ENCODE results near the gene GNL3. TPM values are rescaled to one million over a fixed set of nuclear protein-coding genes. Genes with fewer than 3 reads are reported as not detected.

The GNL3 gene
- total and polyA plus RNA-seq, 2 donors (not counting 1 experiment from before 2014, with no cell fraction given), result 75.2 to 99.9 TPM

DNA sequence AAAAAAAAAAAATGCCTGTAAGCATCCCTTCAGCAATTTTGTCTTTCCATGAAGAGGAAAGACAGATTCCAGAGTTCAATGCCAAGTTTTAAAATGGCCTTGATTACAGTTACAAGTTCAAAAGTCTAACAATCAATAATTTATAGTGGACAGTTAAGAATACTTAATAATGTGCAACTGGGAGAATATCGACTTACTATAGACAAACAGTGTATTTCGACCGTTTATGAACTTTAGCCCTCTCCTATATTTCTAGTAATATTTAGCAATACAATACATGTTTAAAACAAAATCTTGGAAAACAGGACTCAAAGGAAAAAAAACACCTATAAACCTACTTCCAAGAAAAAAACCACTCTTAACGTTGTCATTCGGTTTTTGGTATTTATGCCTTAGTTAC lies 1.6 kb upstream of the GNL3 start:
- Histone ChIP-seq H3K27me3 (ENCODE audit: control insufficient read depth, insufficient read depth, low read length) (no peaks in the 10 kb centered on the region), H3K4me1 (ENCODE audit: control insufficient read depth, extremely low read depth, insufficient read depth, low read length) (peaks cover 19% of the 10 kb centered on the region), H2AFZ (ENCODE audit: low read length) (no peak overlapping the region), H4K20me1 (ENCODE audit: control insufficient read depth, extremely low read depth, insufficient read depth, low read length) (no peaks in the 10 kb centered on the region), H3K4me3 (replicated peaks in 1 of 4; ENCODE audit: control extremely low read depth in 1 of 4, insufficient read depth in 1 of 4, low read depth in 3 of 4, low read length in 4 of 4) (peak overlapping the region; percentile 89 to 97 (median 94)), H3K9ac (ENCODE audit: insufficient read depth, low read length) (no peak overlapping the region), H3K27ac (ENCODE audit: insufficient read depth, low read length) (peak overlapping the region; percentile 92), H3K79me2 (ENCODE audit: control insufficient read depth, insufficient read depth, low read length) (peaks cover 78% of the 10 kb centered on the region), H3K36me3 (ENCODE audit: control insufficient read depth, insufficient read depth, low read length) (peaks cover 6% of the 10 kb centered on the region), H3K4me2 (ENCODE audit: extremely low read depth, insufficient read depth, low read length) (peak overlapping the region; percentile 79), H3K9me3 (ENCODE audit: control insufficient read depth, insufficient read depth, low read depth, low read length) (no peaks in the 10 kb centered on the region)
- TF ChIP-seq, protein P1, sequence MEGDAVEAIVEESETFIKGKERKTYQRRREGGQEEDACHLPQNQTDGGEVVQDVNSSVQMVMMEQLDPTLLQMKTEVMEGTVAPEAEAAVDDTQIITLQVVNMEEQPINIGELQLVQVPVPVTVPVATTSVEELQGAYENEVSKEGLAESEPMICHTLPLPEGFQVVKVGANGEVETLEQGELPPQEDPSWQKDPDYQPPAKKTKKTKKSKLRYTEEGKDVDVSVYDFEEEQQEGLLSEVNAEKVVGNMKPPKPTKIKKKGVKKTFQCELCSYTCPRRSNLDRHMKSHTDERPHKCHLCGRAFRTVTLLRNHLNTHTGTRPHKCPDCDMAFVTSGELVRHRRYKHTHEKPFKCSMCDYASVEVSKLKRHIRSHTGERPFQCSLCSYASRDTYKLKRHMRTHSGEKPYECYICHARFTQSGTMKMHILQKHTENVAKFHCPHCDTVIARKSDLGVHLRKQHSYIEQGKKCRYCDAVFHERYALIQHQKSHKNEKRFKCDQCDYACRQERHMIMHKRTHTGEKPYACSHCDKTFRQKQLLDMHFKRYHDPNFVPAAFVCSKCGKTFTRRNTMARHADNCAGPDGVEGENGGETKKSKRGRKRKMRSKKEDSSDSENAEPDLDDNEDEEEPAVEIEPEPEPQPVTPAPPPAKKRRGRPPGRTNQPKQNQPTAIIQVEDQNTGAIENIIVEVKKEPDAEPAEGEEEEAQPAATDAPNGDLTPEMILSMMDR (conservative IDR thresholded peaks at IDR 0.05 in 1 of 2, IDR thresholded peaks at IDR 0.05 in 1 of 2; ENCODE audit: low read depth in 1 of 2, low read length in 2 of 2), result no peak
- TF ChIP-seq EZH2 (IDR thresholded peaks at IDR 0.05; ENCODE audit: low read length, missing control alignments), result no peak
- DNase-seq (ENCODE audit: low read depth in 2 of 2), result no peak

DNA sequence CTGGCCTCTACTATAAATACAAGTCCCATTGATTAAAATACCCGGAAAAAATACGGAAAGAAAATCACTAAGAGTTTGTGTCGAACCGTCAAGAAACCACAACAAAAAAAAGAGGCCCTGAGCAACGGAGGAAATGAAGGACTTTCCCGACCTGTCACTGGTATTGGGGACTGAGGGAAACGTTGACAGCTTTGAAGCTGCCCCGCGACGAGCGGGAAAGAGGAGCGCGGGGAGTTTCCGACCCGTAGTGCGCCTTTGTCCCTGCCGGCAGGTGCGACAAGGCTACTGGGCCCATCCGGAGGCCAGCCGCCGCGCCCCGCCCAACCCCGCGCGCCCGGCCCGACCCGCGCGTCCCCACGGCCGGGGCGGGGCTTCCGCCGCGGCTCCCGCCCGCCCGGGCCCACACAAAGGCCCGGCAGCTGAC lies 535 bp upstream of the GNL3 start:
- no peak for DNase-seq (ENCODE audit: low read depth in 2 of 2)
- H3K79me2 ChIP-seq (ENCODE audit: control insufficient read depth, insufficient read depth, low read length), result peaks cover 69% of the 10 kb centered on the region
- TF ChIP-seq EZH2 (IDR thresholded peaks at IDR 0.05; ENCODE audit: low read length, missing control alignments), result no peak
- TF ChIP-seq, protein P1 (conservative IDR thresholded peaks at IDR 0.05 in 1 of 2, IDR thresholded peaks at IDR 0.05 in 1 of 2; ENCODE audit: low read depth in 1 of 2, low read length in 2 of 2), result no peak
- H3K4me2 ChIP-seq (ENCODE audit: extremely low read depth, insufficient read depth, low read length), result peak overlapping the region; percentile 79
- peak overlapping the region; percentile 93 for H3K27ac ChIP-seq (ENCODE audit: insufficient read depth, low read length)
- peaks cover 5% of the 10 kb centered on the region for H3K36me3 ChIP-seq (ENCODE audit: control insufficient read depth, insufficient read depth, low read length)
- H3K9me3 ChIP-seq (ENCODE audit: control insufficient read depth, insufficient read depth, low read depth, low read length), result no peaks in the 10 kb centered on the region
- peak overlapping the region; percentile 89 to 97 (median 94) for H3K4me3 ChIP-seq (replicated peaks in 1 of 4; ENCODE audit: control extremely low read depth in 1 of 4, insufficient read depth in 1 of 4, low read depth in 3 of 4, low read length in 4 of 4)
- H3K9ac ChIP-seq (ENCODE audit: insufficient read depth, low read length), result peak overlapping the region; percentile 96
- no peaks in the 10 kb centered on the region for H3K27me3 ChIP-seq (ENCODE audit: control insufficient read depth, insufficient read depth, low read length)
- no peak overlapping the region for H2AFZ ChIP-seq (ENCODE audit: low read length)
- no peaks in the 10 kb centered on the region for H4K20me1 ChIP-seq (ENCODE audit: control insufficient read depth, extremely low read depth, insufficient read depth, low read length)
- H3K4me1 ChIP-seq (ENCODE audit: control insufficient read depth, extremely low read depth, insufficient read depth, low read length), result peaks cover 17% of the 10 kb centered on the region

DNA sequence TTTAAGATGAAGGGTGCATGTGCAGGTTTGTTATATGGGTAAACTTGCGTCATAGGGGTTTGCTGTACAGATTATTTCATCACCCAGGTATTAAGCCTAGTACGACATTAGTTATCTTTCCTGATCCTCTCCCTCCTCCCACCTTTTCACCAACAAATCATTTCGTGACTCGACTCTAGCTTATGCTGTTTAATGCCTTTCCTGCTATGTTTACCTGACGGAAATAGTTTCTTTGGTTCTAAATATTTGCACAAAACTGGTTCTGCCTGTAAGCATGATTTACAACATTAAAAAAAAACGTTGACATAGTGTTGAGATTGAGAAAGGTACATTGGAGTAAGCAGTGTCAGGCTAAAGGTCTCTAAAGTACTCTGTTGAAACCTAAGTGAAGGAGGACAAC lies 2.4 kb downstream of the GNL3 start:
- H3K27me3 ChIP-seq (ENCODE audit: control insufficient read depth, insufficient read depth, low read length), result no peaks in the 10 kb centered on the region

More for the DNA sequence above, 2.4 kb downstream of the GNL3 start:
- no peak overlapping the region for H3K4me3 ChIP-seq (replicated peaks in 1 of 4; ENCODE audit: control extremely low read depth in 1 of 4, insufficient read depth in 1 of 4, low read depth in 3 of 4, low read length in 4 of 4)
- no peak overlapping the region for H3K27ac ChIP-seq (ENCODE audit: insufficient read depth, low read length)
- peaks cover 12% of the 10 kb centered on the region for H3K36me3 ChIP-seq (ENCODE audit: control insufficient read depth, insufficient read depth, low read length)
- H3K4me2 ChIP-seq (ENCODE audit: extremely low read depth, insufficient read depth, low read length), result no peak overlapping the region
- peaks cover 50% of the 10 kb centered on the region for H3K79me2 ChIP-seq (ENCODE audit: control insufficient read depth, insufficient read depth, low read length)
- no peaks in the 10 kb centered on the region for H3K9me3 ChIP-seq (ENCODE audit: control insufficient read depth, insufficient read depth, low read depth, low read length)
- H2AFZ ChIP-seq (ENCODE audit: low read length), result no peak overlapping the region
- peaks cover 9% of the 10 kb centered on the region for H3K4me1 ChIP-seq (ENCODE audit: control insufficient read depth, extremely low read depth, insufficient read depth, low read length)
- no peaks in the 10 kb centered on the region for H4K20me1 ChIP-seq (ENCODE audit: control insufficient read depth, extremely low read depth, insufficient read depth, low read length)
- no peak for DNase-seq (ENCODE audit: low read depth in 2 of 2)
- H3K9ac ChIP-seq (ENCODE audit: insufficient read depth, low read length), result no peak overlapping the region
- TF ChIP-seq, protein P1 (conservative IDR thresholded peaks at IDR 0.05 in 1 of 2, IDR thresholded peaks at IDR 0.05 in 1 of 2; ENCODE audit: low read depth in 1 of 2, low read length in 2 of 2), result no peak
- TF ChIP-seq EZH2 (IDR thresholded peaks at IDR 0.05; ENCODE audit: low read length, missing control alignments), result no peak
